NK-92 treated with Interleukin-12 subunit alpha and Interleukin-12 subunit beta, amount 100 ng/mL, for 24 hours (cell line): Measurements from ENCODE around the gene RPS21.

Source experiments
- DNase-seq: peaks from one replicate; lab custom pipeline; 2025; lab: John Stamatoyannopoulos, UW

RPS21 gene

DNA sequence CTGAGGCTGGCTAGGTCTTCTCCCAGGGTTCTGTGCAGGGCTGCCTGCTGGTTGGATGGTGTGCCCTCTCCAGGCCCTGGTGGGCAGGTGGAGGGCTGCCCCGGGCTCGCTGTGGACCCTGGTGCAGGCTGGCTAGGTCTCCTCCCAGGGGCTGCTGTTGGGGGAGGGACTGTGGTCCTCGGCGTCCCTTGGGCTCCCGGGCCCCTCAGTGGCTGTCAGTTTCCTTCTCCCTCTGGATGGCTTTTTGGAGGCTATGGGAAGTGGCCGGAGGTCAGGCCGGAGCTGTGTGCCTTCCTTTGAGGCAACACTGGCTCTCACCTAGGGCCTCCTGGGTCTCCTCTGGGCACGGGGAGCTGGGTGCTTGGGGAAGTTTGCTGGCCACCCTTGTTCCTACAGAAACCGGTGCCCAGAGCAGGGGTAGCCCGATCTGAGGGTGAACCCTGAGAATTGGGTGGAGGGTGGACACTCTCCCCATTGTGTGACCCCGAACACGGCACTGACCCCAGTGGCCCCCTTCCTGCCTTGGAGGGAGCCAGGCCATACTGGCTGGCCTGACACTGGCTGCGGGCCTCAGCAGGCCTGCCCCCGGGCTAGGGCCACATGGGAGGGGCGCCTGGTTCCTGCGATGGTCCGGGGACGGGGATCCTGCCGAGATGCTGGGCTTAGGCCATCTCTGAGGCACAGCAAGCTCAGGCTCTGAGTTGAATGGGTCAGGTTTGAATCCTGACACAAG, 24.0 kb downstream of the RPS21 start:
- DNase-seq = no peak

DNA sequence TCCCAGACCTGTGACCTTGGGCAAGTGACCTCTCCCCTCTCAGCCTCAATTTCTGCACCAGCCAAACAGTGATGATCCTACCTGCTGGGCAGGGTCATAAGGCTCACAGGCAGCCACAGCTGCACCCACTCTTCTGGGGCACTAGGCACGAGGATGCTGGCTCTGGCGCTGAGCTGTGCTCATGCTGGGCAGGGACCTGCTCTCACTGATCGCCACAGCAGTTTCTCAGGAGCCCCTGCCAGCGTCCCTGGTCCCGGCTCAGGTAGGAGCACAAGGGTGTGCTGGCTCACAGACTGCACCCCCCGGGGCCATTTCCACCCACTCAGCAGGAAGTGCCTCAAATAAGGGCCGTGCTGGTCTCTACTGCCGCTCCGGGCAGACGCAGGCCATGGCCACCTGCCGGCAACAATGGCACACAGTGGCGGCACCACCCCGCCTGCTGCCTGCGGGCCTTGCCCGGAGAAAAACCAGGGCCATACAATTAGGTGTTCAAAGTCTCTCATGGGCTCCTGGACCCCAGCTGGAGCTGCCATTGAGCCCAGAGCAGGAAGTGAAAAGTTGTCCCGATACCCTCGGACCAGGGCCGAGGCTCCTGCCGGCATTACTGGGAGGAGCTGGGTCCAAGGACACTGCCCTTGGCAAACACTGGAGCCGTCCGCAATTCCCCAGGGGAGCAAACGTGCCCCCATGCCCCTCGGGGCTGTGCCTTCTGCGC, 24.7 kb downstream of the RPS21 start:
- no peak for DNase-seq

- DNase-seq = no peak
These were observed 25.5 kb downstream of the RPS21 start for GRCh38 chr20:62412194-62413024.

GRCh38 chr20:62413025-62413570, 26.2 kb downstream of the RPS21 start:
- DNase-seq = no peak

DNA sequence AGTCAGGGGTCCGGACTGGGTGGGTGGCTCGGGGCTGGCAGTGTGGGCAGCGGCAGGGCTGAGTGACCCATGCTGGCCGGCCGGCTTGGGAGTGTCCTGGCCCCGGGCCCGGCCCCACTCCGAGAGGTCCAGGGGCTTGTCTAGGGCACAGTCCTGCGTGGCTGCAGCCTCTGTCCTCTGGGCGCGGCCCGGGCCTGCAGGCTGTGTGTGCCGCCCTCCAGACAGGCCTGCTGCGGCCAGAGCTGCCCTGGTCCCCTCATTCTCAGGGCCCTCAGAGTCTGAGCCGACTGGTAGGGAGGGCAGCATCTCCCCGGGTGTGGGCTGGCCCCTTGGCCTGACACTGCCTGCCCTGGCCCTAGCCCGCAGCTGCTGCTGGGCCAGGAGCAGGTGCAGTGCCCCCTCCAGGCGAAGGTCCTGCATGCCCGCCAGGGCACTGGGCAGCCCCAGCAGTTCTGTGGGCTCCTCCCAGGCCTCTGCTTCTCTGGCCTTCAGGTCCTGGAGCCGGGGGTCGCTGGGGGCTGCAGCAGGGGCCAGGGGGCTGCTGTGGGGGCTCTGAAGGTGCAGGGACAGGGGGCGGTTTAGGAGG, 27.1 kb downstream of the RPS21 start:
- no peak for DNase-seq

DNA sequence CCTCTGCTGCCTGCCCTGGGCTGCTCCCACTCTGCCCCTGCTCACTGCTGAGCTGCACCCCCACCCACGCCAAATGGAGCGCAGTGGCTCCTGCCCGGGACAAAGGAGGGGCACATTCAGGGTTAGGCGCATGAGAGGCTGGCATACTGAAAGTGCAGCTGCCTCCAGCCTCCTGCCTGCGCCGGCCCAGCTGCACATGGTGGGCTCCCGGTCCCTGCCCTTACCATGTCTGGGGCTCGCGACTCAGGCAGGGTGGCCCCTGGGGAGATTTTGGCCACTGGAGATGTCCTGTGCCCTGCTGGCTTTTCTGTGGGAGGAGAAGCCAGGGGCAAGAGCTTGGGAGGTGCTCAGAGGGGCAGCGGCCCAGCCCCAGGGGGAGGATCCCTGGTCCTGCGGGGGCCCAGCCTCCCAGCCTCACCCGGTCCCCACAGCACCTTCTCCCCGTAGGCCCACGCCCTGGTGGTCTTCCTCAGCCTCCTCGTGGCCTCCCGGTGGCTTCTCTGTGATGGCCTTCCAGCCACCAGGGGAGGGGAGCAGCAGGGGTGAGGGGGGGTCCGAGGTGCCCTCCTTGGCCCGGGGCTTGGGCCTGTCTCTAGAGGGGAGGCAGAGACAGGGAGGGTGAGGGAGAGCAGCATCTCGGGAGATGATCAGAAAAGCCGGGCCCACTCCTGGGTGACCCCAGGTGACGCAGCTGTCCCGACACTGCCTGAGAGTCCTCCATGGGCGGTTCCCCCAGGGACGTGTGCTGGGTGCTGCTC, 28.6 kb downstream of the RPS21 start:
- DNase-seq = no peak

DNA sequence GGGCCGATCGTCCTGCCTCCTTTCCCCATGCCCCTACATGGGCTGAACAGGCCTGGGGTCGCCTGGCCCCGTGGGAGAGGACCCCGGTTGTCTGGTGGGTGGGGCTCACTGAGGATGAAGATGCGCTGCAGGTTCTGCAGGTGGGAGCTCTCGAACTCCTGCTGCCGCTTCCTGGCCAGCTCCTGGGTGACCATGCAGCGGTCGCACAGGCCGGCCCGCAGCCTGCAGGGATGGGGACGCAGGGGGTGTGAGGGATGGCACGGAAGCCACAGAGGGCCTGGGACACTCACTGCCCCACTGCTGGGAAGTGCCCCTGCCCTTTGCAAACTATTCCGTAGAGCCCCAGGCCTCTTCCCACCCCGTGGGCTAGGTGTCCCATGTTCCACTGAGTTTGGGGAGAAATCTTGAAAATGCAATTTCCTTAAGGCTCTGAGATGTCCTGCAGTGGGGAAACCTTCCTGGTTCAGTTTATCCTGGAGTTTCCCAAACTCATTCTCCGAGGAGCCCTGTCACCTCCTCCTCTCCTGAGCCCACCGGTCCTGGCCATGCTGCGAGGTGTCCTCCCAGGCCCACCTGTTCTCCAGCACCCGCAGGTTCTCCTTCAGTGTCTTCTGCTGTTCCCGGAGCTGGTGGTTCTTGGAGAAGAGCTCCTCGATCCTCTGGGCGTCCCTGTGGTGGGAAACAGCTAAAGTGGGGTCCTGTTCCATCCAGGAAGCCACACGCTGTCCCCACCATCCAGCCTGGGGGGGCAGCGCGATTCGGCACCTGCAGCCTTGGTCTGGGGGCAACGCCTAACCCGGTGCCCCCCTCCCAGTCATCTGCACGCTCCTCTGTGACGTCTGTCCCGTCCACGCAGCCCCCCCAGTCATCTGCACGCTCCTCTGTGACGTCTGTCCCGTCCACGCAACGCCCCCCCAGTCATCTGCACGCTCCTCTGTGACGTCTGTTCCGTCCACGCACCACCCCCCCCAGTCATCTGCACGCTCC, 30.0 kb downstream of the RPS21 start:
- DNase-seq = no peak

- DNase-seq = no peak
These were observed 31.2 kb downstream of the RPS21 start for GRCh38 chr20:62417981-62418708.

DNA sequence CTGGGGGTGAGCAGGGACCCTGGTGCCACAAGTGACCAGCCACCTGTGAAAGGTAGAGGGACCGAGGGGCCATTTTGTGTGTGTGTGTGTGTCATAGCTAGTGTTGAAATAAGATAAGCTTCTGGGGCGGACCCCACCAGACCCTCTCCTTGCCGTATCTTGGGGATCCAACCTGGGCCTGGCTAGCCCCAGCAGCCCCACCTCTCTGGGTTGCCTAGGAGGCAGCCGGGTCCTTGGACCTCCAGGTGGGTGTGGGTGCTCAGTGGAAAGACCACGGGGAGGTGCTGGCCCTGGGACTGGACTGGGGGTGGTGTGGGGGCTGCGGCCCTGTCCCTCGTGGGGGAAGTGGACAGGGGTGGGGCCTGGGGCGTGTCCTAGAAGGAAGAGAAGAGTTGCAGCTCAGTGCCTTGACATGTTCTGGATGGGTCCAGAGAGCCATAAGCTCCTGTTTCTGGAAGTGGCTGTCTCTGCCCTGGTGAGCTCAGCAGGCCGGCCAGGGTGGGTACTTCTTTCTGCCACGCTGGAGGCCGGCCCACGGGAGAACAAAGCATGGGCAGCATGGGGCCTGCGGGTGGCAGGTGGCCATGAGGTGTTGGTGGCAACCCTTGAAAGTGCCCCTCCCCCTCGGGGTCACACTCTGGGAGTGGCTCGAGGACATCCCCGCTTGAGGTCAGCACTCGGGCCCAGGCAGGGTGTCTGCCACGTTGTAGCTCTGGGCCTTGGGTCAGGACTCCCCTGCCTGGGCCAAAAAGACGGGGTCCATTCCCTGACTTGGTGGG, 32.0 kb downstream of the RPS21 start:
- DNase-seq = no peak

DNA sequence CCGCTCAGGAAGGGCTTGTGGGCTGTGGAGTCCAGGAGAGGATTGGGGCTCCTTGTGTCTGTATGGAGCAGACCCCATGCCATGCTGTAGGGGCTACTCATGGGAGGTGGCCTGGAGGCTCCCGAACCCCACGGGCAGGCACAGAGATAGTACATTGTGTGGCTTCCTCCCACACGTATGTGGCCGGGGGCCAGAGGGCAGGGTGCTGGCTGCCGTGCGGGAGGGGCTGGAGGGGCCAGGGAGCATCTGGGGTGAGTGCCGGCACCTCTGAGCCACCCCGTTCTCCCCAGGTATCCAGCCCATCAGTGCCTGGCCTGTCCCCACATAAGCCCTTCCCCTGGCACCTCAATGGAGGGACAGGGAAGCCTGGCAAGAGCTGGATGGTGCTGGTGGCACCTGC, 32.9 kb downstream of the RPS21 start:
- no peak for DNase-seq

GRCh38 chr20:62420846-62421715, 34.2 kb downstream of the RPS21 start:
- no peak for DNase-seq

DNA sequence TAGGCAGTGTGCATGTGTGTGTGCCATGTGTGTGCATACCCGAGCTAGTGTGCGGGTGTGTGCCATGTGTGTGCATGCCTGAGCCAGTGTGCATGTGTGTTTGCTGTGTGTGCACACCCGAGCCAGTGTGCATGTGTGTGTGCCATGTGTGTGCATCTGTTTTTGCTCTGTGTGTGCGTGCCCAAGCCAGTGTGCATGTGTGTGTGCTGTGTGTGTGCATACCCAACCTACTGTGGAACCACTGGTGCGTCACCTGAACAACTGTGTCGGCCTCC, 34.8 kb downstream of the RPS21 start:
- DNase-seq = no peak

GRCh38 chr20:62422636-62423325, 35.9 kb downstream of the RPS21 start:
- DNase-seq = no peak

DNA sequence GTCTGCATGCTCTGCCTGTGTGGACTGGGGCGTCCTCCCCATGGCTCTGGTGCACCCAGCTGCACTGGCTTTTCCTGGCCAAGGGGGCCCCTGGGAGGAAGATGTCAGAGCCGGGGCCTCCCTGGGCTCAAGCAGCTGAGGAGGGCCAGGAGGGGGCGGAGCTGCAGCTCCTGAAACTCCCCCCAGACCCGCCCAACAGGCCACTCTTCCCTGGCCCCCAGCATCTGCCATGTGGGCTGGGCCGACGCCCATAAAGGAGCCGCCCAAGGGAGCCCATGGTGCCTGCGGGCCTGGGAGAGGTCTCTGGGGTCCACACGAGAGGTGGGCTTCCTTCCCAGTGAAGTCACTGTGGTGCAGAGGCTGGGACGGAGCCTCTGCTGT, 36.4 kb downstream of the RPS21 start:
- DNase-seq = no peak

- DNase-seq = no peak
These were observed 37.6 kb downstream of the RPS21 start for GRCh38 chr20:62424249-62425107.

DNA sequence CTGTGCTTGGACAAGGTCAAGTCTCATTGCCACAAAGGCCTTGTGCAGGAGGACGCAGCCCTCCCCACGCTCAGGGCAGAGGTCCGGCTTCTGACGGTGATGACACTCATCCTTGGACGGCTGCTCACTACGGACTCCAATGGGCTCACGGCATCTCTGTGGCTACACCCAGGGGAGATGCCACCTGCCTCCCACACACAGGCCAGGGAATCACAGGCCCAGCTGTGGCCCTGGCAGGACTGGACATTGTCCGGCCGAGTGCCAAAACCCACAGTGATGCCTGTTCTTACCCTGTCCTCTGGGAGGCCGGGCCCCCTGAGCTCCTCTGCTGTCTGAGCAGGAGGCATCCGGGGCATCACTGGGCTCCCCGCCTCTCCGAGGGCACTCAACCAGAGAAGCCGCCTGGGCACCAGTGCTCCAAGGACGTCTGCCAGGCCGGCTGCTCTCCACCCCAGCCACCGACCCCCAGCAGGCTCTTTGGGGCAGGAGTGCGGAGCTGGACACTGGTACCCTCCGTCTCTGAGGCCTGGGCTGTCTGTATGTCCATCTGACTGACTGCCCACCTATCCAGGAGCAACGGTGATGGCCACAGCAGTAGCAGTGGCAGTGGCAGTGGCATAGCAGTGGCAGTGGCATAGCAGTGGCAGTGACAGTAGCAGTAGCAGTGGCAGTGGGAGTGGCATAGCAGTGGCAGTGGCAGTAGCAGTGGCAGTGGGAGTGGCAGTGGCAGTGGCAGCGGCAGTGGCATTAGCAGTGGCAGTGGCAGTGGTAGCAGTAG, 38.6 kb downstream of the RPS21 start:
- no peak for DNase-seq
